Thoracic aorta (tissue), 2 donors: ENCODE data around the gene CHRNA7. TPM values are rescaled to one million over a fixed set of nuclear protein-coding genes. Genes with fewer than 3 reads are reported as not detected.
"Not testable (repeated sequence)": the region's sequence is repeated elsewhere in the genome, so short reads cannot be mapped to it uniquely, and the experiment has no call there.

ENCODE experiments used
- ATAC-seq: fragments of 150-250 bp; one replicate; pipeline ENCODE4 v1.8.0; 2017; ENCODE audit warnings: low read depth; ENCODE audit not compliant: insufficient number of reproducible peaks, low FRiP score
- DNase-seq: peaks from one replicate; pipeline ENCODE4 v3.0.0-alpha.2; 2020; ENCODE audit warnings: low spot score
- H3K27ac ChIP-seq, 2 donors: fragments of 200-600 bp; sonication (generic); 1 replicate in 1 of 2; 2 replicates in 1 of 2; pipeline ENCODE4 v1.5.1; 2016; ENCODE audit warnings: mild to moderate bottlenecking in 2 of 2, moderate library complexity in 2 of 2
- H3K27me3 ChIP-seq: fragments of 200-600 bp; sonication (generic); replicated peaks from 2 replicates; pipeline ENCODE4 v1.6.0; 2016; ENCODE audit warnings: mild to moderate bottlenecking; ENCODE audit not compliant: insufficient read depth
- H3K36me3 ChIP-seq: fragments of 200-600 bp; sonication (generic); one replicate; pipeline ENCODE4 v1.5.1; 2016
- H3K4me1 ChIP-seq, 2 donors: fragments of 200-600 bp; sonication (generic); 1 replicate in 1 of 2; 2 replicates in 1 of 2; pipeline versions ENCODE4 v1.5.1 to v1.6.0; 2016; ENCODE audit warnings: low read depth in 2 of 2, mild to moderate bottlenecking in 1 of 2; ENCODE audit not compliant: control insufficient read depth in 1 of 2
- H3K4me3 ChIP-seq: fragments of 200-600 bp; sonication (generic); 2 replicates; pipeline ENCODE4 v1.5.1; 2016; ENCODE audit warnings: mild to moderate bottlenecking
- H3K9me3 ChIP-seq: fragments of 200-600 bp; sonication (generic); 2 replicates; pipeline ENCODE4 v1.5.1; 2016
- CTCF ChIP-seq: fragments of 200-600 bp; sonication (generic); IDR thresholded peaks from one replicate; pipeline ENCODE4 v1.5.1; 2019; ENCODE audit warnings: antibody characterized with exemption
- total RNA-seq, 2 donors: library from RNA; depleted of rRNA; stranded (reverse); fragments of >200 nt; gene quantifications; one replicate each; pipeline versions ENCODE4 v1.1.0 to v1.2.3, GENCODE V29; 2016

Gene CHRNA7
- total RNA-seq, 2 donors from 2014 or later = 0.95 to 1.9 TPM

GRCh38 chr15:32132859-32133258 is 102.5 kb downstream of the CHRNA7 start:
- Histone ChIP-seq H3K4me3 (no peak overlapping the region), H3K4me1 (no peaks in the 10 kb centered on the region), H3K27me3 (no peaks in the 10 kb centered on the region), H3K27ac (no peak overlapping the region), H3K36me3 (no peaks in the 10 kb centered on the region), H3K9me3 (no peaks in the 10 kb centered on the region)
- DNase-seq = no peak
- no peak for ATAC-seq
- TF ChIP-seq CTCF = no peak

GRCh38 chr15:32134842-32135241 is 104.5 kb downstream of the CHRNA7 start:
- H3K4me3 ChIP-seq = no peak overlapping the region
- H3K4me1 ChIP-seq = no peaks in the 10 kb centered on the region
- no peak for DNase-seq
- no peaks in the 10 kb centered on the region for H3K36me3 ChIP-seq
- no peak for ATAC-seq
- H3K27ac ChIP-seq = no peak overlapping the region
- no peaks in the 10 kb centered on the region for H3K27me3 ChIP-seq
- no peak for TF ChIP-seq CTCF
- no peaks in the 10 kb centered on the region for H3K9me3 ChIP-seq

GRCh38 chr15:32135335-32135734 is 105.0 kb downstream of the CHRNA7 start:
- TF ChIP-seq CTCF = no peak
- no peak for ATAC-seq
- Histone ChIP-seq H3K4me1 (no peaks in the 10 kb centered on the region), H3K9me3 (no peaks in the 10 kb centered on the region), H3K27ac (no peak overlapping the region), H3K36me3 (no peaks in the 10 kb centered on the region), H3K4me3 (no peak overlapping the region), H3K27me3 (no peaks in the 10 kb centered on the region)
- no peak for DNase-seq

- not testable (repeated sequence) for H3K27ac ChIP-seq, DNase-seq, H3K4me1 ChIP-seq, H3K9me3 ChIP-seq, H3K36me3 ChIP-seq, ATAC-seq, H3K4me3 ChIP-seq, H3K27me3 ChIP-seq
Observed at GRCh38 chr15:32145512-32145911, 115.2 kb downstream of the CHRNA7 start.

- DNase-seq = no peak
- H3K36me3 ChIP-seq = no peaks in the 10 kb centered on the region
- no peak for TF ChIP-seq CTCF
- no peak overlapping the region for H3K27ac ChIP-seq
- no peak overlapping the region for H3K4me3 ChIP-seq
- H3K27me3 ChIP-seq = no peaks in the 10 kb centered on the region
- no peak for ATAC-seq
- H3K4me1 ChIP-seq = no peaks in the 10 kb centered on the region
- H3K9me3 ChIP-seq = no peaks in the 10 kb centered on the region
Observed at GRCh38 chr15:32148833-32149555, 118.7 kb downstream of the CHRNA7 start.

- H3K4me1 ChIP-seq = no peaks in the 10 kb centered on the region
- H3K9me3 ChIP-seq = no peaks in the 10 kb centered on the region
- ATAC-seq (no peak), DNase-seq (no peak)
- H3K27ac ChIP-seq = no peak overlapping the region
- TF ChIP-seq CTCF = no peak
- no peaks in the 10 kb centered on the region for H3K36me3 ChIP-seq
- no peak overlapping the region for H3K4me3 ChIP-seq
- H3K27me3 ChIP-seq = no peaks in the 10 kb centered on the region
Observed at GRCh38 chr15:32152574-32152973, 122.3 kb downstream of the CHRNA7 start.

- not testable (repeated sequence) for H3K36me3 ChIP-seq, H3K4me3 ChIP-seq, DNase-seq, ATAC-seq, H3K27ac ChIP-seq, H3K9me3 ChIP-seq, H3K27me3 ChIP-seq, H3K4me1 ChIP-seq
Observed at GRCh38 chr15:32153868-32154623, 123.7 kb downstream of the CHRNA7 start.

- ATAC-seq, H3K4me1 ChIP-seq, H3K36me3 ChIP-seq, DNase-seq, H3K4me3 ChIP-seq, H3K27me3 ChIP-seq, H3K9me3 ChIP-seq, H3K27ac ChIP-seq: not testable (repeated sequence)
Observed at GRCh38 chr15:32162143-32162542, 131.8 kb downstream of the CHRNA7 start.
